GM12891 (cell line): Measurements from ENCODE around the gene TMEM178A.

Experiments
- POLR2A ChIP-seq: IDR thresholded peaks from 2 replicates; pipeline ENCODE4 v1.6.1; 2011; ENCODE audit warnings: low read depth, low read length, control low read depth
- POLR2AphosphoS5 ChIP-seq: IDR thresholded peaks from 2 replicates; pipeline ENCODE4 v1.6.1; 2011; ENCODE audit warnings: low read depth, low read length, control low read depth
- TAF1 ChIP-seq: IDR thresholded peaks from 2 replicates; pipeline ENCODE4 v1.6.1; 2011; ENCODE audit warnings: low read depth, low read length, control low read depth

- no peak for TF ChIP-seq POLR2A
- TF ChIP-seq POLR2AphosphoS5: no peak
- no peak for TF ChIP-seq TAF1
Measured at GRCh38 chr2:39636306-39636705, 29.4 kb upstream of the TMEM178A start.
